GM12874 (cell line): ENCODE measurements around the gene LYPD6.

Source experiments
- TF ChIP-seq, protein P1 (sequence below): IDR thresholded peaks from 2 replicates; pipeline ENCODE4 v1.5.1; 2011; ENCODE audit warnings: low read depth, mild to moderate bottlenecking, control low read depth, low read length, moderate library complexity; ENCODE audit not compliant: insufficient read depth

The LYPD6 gene

DNA sequence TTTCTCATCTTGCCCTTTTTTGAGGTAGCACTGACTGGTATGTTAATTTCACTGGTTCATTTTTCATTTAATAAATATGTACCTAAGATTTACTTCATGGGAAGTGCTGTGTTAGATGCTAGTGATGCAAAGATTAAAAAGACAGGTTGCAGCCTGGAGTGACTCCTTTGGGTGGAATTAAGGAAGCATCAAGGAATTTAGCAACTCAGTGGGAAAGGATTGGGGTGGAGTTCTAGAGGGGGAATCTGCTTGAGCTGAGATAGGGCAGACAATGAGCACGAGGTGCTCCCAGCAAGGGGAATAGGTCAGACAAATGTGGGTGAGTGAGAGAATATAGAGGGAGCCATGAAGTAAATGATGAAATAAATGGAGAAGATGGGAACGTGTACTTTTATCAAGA, 57.0 kb downstream of the LYPD6 start:
- TF ChIP-seq, protein P1, sequence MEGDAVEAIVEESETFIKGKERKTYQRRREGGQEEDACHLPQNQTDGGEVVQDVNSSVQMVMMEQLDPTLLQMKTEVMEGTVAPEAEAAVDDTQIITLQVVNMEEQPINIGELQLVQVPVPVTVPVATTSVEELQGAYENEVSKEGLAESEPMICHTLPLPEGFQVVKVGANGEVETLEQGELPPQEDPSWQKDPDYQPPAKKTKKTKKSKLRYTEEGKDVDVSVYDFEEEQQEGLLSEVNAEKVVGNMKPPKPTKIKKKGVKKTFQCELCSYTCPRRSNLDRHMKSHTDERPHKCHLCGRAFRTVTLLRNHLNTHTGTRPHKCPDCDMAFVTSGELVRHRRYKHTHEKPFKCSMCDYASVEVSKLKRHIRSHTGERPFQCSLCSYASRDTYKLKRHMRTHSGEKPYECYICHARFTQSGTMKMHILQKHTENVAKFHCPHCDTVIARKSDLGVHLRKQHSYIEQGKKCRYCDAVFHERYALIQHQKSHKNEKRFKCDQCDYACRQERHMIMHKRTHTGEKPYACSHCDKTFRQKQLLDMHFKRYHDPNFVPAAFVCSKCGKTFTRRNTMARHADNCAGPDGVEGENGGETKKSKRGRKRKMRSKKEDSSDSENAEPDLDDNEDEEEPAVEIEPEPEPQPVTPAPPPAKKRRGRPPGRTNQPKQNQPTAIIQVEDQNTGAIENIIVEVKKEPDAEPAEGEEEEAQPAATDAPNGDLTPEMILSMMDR: no peak

DNA sequence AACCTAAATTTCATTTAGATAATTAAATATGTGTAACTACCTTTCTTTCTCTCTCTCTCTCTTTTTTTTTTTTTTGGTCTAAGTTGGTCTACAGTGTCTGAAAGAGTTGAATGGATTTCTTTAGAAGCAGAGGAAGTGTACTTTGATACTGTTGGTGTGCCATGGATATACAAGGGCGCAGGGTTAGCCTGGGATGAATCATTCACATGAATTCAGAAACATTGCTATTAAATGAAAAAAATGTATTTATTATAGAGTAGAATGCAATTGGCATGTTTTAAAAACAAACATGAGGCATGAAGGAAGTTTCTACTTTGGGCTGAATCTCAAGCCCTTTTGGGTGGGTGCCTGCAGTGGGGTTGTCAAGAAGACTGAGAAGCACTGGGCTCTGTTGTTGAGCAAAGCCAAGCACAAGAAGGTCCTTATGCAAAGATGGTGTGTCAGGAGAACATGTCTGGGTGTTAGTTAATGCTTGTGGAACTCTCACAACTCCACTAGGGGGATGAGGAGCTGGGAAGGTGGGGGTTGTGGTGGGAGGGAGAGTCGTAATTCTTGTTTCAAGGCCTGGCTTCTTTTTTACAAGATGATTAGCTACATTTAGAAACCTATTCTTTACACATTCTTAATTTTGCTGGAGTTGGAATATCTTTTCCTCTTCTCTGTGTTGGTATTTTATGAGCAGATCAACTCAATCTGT, 57.9 kb downstream of the LYPD6 start:
- TF ChIP-seq, protein P1: no peak

DNA sequence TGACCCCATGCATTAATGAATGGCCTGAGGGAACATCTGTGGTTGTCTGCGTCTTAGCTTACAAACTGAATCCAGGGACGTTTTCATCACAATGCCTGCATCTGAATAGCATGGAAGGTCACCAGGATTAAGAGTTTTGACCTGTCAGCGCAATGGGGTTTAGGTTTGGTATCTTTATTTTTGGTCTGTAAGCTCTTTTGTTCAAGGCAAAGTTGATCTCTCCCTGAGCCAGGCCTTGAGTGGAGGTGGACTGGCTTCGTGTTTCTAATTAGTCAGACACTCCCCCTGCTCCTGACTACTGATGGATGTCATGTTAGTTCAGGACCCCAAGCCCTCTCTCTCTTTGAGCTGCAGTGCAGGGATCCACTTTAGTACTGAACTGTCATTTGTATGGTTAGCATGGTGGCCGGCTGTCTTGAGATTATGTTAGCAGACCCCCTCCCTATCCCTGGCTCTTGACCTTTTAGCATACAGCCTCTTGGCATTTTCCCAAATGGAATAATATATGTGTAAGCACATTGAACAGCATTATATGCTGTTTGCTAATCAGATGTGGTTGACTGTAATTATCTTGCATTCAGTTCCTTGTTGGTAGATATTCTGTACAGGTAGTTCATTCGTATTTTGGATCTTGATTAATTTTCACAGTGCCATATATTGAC, 59.2 kb downstream of the LYPD6 start:
- TF ChIP-seq, protein P1: no peak

DNA sequence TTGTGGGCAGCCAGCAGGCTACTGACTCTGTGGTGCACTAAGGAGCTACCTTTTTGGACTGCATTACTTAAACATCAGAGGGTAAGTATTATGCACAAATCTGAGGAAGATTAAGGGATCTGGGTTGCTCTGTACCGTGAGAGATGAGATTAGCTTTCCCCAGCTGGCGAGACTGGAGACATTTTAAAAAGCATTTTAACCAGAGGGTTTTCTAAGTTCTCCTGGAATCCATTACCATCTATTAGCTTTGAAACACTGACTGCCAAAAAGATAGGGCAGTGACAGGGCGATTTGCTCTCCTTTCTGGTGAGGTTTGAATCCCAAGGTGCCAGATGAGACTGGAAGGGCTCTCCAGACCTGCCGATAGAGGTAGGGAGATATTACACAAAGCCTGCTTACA, 63.2 kb downstream of the LYPD6 start:
- TF ChIP-seq, protein P1: no peak

DNA sequence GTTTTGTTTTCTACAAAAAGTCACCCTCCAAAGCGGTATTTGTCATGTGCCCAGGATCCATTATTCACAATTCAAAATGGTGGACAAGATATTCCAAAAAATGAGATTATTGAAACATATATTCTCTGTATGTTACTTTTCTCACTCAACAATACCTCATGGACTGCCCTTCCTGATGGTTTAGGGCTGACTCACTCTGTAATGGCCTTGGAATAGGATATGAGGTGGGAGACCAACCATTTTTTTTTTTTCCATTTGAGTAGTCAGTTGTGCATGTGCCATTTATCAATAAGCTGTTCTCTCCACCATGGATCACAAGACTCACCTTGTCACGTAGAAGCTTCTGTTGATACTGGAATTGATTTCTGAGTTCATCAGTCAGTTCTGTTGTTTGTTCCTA, 64.5 kb downstream of the LYPD6 start:
- TF ChIP-seq, protein P1: no peak

DNA sequence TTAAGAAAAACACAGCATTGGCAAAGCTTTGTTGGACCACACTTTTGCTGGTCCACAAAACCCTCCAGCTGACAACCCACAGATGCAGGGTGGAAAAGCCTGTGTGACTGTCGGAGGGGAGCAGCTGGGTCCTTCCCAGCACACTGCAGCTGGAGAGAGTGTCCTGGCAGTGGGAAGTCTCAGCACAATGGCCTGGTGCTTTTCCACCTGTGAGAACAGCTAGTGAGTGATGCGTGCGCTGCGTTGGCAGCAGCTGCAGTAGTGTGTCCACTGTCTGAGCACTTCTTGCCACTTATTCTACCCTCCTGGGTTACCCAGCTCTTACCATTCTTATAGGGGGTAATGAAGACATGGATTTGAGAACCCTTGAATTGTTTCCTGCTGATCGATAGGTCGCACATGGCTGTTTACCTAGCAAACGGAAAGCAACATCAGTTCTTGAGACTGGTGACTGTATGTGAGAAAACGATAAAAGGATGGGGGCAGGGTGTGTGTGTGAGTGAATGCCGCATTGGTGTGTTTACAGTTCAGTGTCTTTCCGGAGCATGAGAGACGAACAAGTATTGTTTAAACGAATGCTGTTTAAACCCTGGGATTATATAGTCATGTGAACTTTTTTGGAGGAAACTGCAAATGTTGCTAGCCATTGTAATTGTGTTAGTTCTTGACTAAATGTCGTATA, 69.7 kb downstream of the LYPD6 start:
- TF ChIP-seq, protein P1: no peak

DNA sequence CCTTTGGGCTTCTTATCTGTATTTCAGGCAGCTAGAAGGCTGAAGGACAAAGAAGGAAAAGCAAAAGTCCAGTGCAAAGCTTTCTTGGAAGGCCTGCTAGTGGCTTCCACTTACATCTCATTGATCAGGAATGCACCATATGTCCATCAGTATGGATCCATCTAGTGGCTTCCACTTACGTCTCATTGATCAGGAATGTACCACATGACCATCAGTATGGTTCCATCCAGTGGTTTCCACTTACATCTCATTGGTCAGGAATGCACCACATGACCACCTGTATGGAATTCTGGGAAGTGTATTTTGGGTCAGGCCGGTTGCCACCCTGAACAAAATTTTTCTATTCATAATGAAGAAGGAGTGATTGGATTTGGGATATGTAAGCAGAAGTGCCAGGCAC, 70.6 kb downstream of the LYPD6 start:
- TF ChIP-seq, protein P1: no peak
